Caco-2 (cell line): ENCODE results near the gene CDK5RAP2. TPM values are rescaled to one million over a fixed set of nuclear protein-coding genes. Genes with fewer than 3 reads are reported as not detected.

Experiments
- BruUV-seq: library from RNA; stranded (reverse); fragments of 400-500 nt; replicated peaks from 2 replicates; lab custom pipeline; 2021; lab: Mats Ljungman, UMichigan
- CTCF ChIA-PET: fragments of 300-600 bp; sonication (Branson Sonifier 250); formaldehyde crosslinking; loops from one replicate; lab custom pipeline; 2022; ENCODE audit warnings: antibody characterized with exemption; lab: Charles Lee
- POLR2A ChIA-PET: fragments of 300-600 bp; sonication (Branson Sonifier 250); formaldehyde crosslinking; loops from one replicate; lab custom pipeline; 2022; ENCODE audit warnings: antibody characterized with exemption; lab: Charles Lee
- DNase-seq, 2 experiments: peaks; one replicate each; pipeline versions ENCODE4 v3.0.0 to v3.0.0-alpha.2; 2020 to 2022
- H3K27me3 ChIP-seq: replicated peaks from 2 replicates; pipeline ENCODE4 v1.6.0; 2011; ENCODE audit warnings: low read length; ENCODE audit not compliant: control insufficient read depth, insufficient read depth
- H3K36me3 ChIP-seq: 2 replicates; pipeline ENCODE4 v1.5.1; 2011; ENCODE audit warnings: low read length; ENCODE audit not compliant: control insufficient read depth, insufficient read depth
- H3K4me1 ChIP-seq: fragments of 250-450 bp; sonication (Bioruptor Pico); 2 replicates; pipeline ENCODE4 v1.5.1; 2020; ENCODE audit warnings: mild to moderate bottlenecking
- H3K4me3 ChIP-seq: 2 replicates; pipeline ENCODE4 v1.5.1; 2011; ENCODE audit warnings: low read depth, mild to moderate bottlenecking, control low read depth, low read length
- H3K9me3 ChIP-seq: fragments of 250-450 bp; sonication (Bioruptor Pico); 2 replicates; pipeline ENCODE4 v1.5.1; 2020; ENCODE audit warnings: mild to moderate bottlenecking, moderate library complexity
- H3K27ac Mint-ChIP-seq: one replicate; pipeline ENCODE4 v1.8.0; 2022; ENCODE audit warnings: mixed read lengths; ENCODE audit not compliant: unreplicated experiment
- H3K27me3 Mint-ChIP-seq: one replicate; pipeline ENCODE4 v1.8.0; 2022; ENCODE audit warnings: mixed read lengths; ENCODE audit not compliant: insufficient read depth, unreplicated experiment
- H3K36me3 Mint-ChIP-seq: one replicate; pipeline ENCODE4 v1.8.0; 2022; ENCODE audit warnings: mild to moderate bottlenecking, mixed read lengths; ENCODE audit not compliant: insufficient read depth, unreplicated experiment
- H3K4me1 Mint-ChIP-seq: one replicate; pipeline ENCODE4 v1.8.0; 2022; ENCODE audit warnings: low read depth, mixed read lengths; ENCODE audit not compliant: unreplicated experiment
- H3K4me3 Mint-ChIP-seq: one replicate; pipeline ENCODE4 v1.8.0; 2022; ENCODE audit warnings: mild to moderate bottlenecking, moderate library complexity, mixed read lengths; ENCODE audit not compliant: unreplicated experiment
- H3K9me3 Mint-ChIP-seq: one replicate; pipeline ENCODE4 v1.8.0; 2022; ENCODE audit warnings: mixed read lengths; ENCODE audit not compliant: unreplicated experiment
- intact Hi-C: fragments of 100-400 bp; cut with micrococcal nuclease; formaldehyde crosslinking; loops from one replicate; pipeline ENCODE4 v1.10.0; 2022; ENCODE audit not compliant: unreplicated experiment
- total RNA-seq: library from RNA; stranded (reverse); gene quantifications from 2 replicates; pipeline ENCODE4 v1.2.3, GENCODE V29; 2022
- TF ChIP-seq, protein P1 (sequence below), 2 experiments: fragments of 200-600 bp in 1 of 2; IDR thresholded peaks; 1 replicate in 1 of 2; 2 replicates in 1 of 2; pipeline versions ENCODE4 v1.5.1 to v1.8.0; 2011 to 2022; ENCODE audit warnings: antibody characterized with exemption in 1 of 2, control low read depth in 1 of 2, inconsistent platforms in 1 of 2, low read depth in 1 of 2, low read length in 1 of 2, mild to moderate bottlenecking in 1 of 2, moderate library complexity in 1 of 2; ENCODE audit not compliant: insufficient read depth in 1 of 2, severe bottlenecking in 1 of 2, unreplicated experiment in 1 of 2

CDK5RAP2 gene
- total RNA-seq, 1 experiment from 2014 or later: 71.3 TPM

GRCh38 chr9:120376101-120376500 lies 203.9 kb downstream of the CDK5RAP2 start:
- Mint-ChIP-seq H3K9me3 (no peaks in the 10 kb centered on the region), H3K27me3 (no peaks in the 10 kb centered on the region), H3K27ac (no peak overlapping the region), H3K4me1 (no peaks in the 10 kb centered on the region), H3K4me3 (no peak overlapping the region), H3K36me3 (no peaks in the 10 kb centered on the region)
- POLR2A ChIA-PET: no interaction called here
- intact Hi-C loops: no loop called here
- BruUV-seq: no TSS peak
- H3K9me3 ChIP-seq: peaks cover 4% of the 10 kb centered on the region; the same call in 1 of the 2 replicates
- no peaks in the 10 kb centered on the region; the same call in 1 of the 2 replicates for H3K27me3 ChIP-seq
- no peaks in the 10 kb centered on the region for H3K36me3 ChIP-seq
- no peaks in the 10 kb centered on the region for H3K4me1 ChIP-seq
- no peak overlapping the region for H3K4me3 ChIP-seq
- TF ChIP-seq, protein P1, sequence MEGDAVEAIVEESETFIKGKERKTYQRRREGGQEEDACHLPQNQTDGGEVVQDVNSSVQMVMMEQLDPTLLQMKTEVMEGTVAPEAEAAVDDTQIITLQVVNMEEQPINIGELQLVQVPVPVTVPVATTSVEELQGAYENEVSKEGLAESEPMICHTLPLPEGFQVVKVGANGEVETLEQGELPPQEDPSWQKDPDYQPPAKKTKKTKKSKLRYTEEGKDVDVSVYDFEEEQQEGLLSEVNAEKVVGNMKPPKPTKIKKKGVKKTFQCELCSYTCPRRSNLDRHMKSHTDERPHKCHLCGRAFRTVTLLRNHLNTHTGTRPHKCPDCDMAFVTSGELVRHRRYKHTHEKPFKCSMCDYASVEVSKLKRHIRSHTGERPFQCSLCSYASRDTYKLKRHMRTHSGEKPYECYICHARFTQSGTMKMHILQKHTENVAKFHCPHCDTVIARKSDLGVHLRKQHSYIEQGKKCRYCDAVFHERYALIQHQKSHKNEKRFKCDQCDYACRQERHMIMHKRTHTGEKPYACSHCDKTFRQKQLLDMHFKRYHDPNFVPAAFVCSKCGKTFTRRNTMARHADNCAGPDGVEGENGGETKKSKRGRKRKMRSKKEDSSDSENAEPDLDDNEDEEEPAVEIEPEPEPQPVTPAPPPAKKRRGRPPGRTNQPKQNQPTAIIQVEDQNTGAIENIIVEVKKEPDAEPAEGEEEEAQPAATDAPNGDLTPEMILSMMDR (IDR thresholded peaks at IDR 0.05; ENCODE audit: insufficient read depth in 1 of 2, low read depth in 1 of 2, low read length in 1 of 2, severe bottlenecking in 1 of 2, unreplicated experiment in 1 of 2): no peak
- CTCF ChIA-PET: no interaction called here
- DNase-seq: no peak

GRCh38 chr9:120375316-120375715 lies 204.7 kb downstream of the CDK5RAP2 start:
- no peaks in the 10 kb centered on the region for H3K36me3 ChIP-seq
- peaks cover 4% of the 10 kb centered on the region; the same call in 1 of the 2 replicates for H3K9me3 ChIP-seq
- intact Hi-C loops: no loop called here
- Mint-ChIP-seq H3K4me3 (no peak overlapping the region), H3K36me3 (no peaks in the 10 kb centered on the region), H3K27ac (no peak overlapping the region), H3K9me3 (no peaks in the 10 kb centered on the region), H3K27me3 (no peaks in the 10 kb centered on the region), H3K4me1 (no peaks in the 10 kb centered on the region)
- POLR2A ChIA-PET: no interaction called here
- no peak for DNase-seq
- no peaks in the 10 kb centered on the region for H3K4me1 ChIP-seq
- H3K4me3 ChIP-seq: no peak overlapping the region
- no peaks in the 10 kb centered on the region; the same call in 1 of the 2 replicates for H3K27me3 ChIP-seq
- TF ChIP-seq, protein P1 (IDR thresholded peaks at IDR 0.05; ENCODE audit: insufficient read depth in 1 of 2, low read depth in 1 of 2, low read length in 1 of 2, severe bottlenecking in 1 of 2, unreplicated experiment in 1 of 2): no peak
- CTCF ChIA-PET: no interaction called here
- no TSS peak for BruUV-seq

GRCh38 chr9:120374817-120375216 lies 205.2 kb downstream of the CDK5RAP2 start:
- peaks cover 2% of the 10 kb centered on the region; the same call in 1 of the 2 replicates for H3K9me3 ChIP-seq
- Mint-ChIP-seq H3K4me1 (no peaks in the 10 kb centered on the region), H3K9me3 (no peaks in the 10 kb centered on the region), H3K36me3 (no peaks in the 10 kb centered on the region), H3K4me3 (no peak overlapping the region), H3K27me3 (no peaks in the 10 kb centered on the region), H3K27ac (no peak overlapping the region)
- intact Hi-C loops: no loop called here
- H3K4me3 ChIP-seq: no peak overlapping the region
- H3K36me3 ChIP-seq: no peaks in the 10 kb centered on the region
- no peaks in the 10 kb centered on the region for H3K4me1 ChIP-seq
- no peak for DNase-seq
- H3K27me3 ChIP-seq: no peaks in the 10 kb centered on the region; the same call in 1 of the 2 replicates
- ChIA-PET CTCF (no interaction called here), POLR2A (no interaction called here)
- TF ChIP-seq, protein P1 (IDR thresholded peaks at IDR 0.05; ENCODE audit: insufficient read depth in 1 of 2, low read depth in 1 of 2, low read length in 1 of 2, severe bottlenecking in 1 of 2, unreplicated experiment in 1 of 2): no peak
- no TSS peak for BruUV-seq
